HepG2 (cell line): ENCODE measurements around the gene NOVA2. TPM values are rescaled to one million over a fixed set of nuclear protein-coding genes. Genes with fewer than 3 reads are reported as not detected.

ENCODE experiments used
- ATF3 ChIP-seq: sonication (generic); formaldehyde crosslinking; IDR thresholded peaks from 2 replicates; pipeline ENCODE4 v1.4.0; 2020; ENCODE audit warnings: missing genetic modification reagents
- CHD2 ChIP-seq: IDR thresholded peaks from 2 replicates; pipeline ENCODE4 v1.6.1; 2011; ENCODE audit warnings: low read depth, low read length, improper control_type of control experiment
- DZIP1 ChIP-seq: sonication (generic); formaldehyde crosslinking; IDR thresholded peaks from 2 replicates; pipeline ENCODE4 v1.5.0; 2020; ENCODE audit warnings: mild to moderate bottlenecking, missing genetic modification reagents
- FOXP4 ChIP-seq: sonication (generic); formaldehyde crosslinking; IDR thresholded peaks from 2 replicates; pipeline ENCODE4 v1.4.0; 2020; ENCODE audit warnings: missing genetic modification reagents
- GPBP1L1 ChIP-seq: sonication (generic); formaldehyde crosslinking; IDR thresholded peaks from 2 replicates; pipeline ENCODE4 v1.5.0; 2020; ENCODE audit warnings: mild to moderate bottlenecking, missing genetic modification reagents
- IRF2 ChIP-seq: IDR thresholded peaks from 2 replicates; pipeline ENCODE4 v1.6.1; 2018; ENCODE audit warnings: missing genetic modification reagents, missing compliant biosample characterization
- KLF15 ChIP-seq: sonication (generic); formaldehyde crosslinking; IDR thresholded peaks from 2 replicates; pipeline ENCODE4 v1.8.1; 2023; ENCODE audit warnings: borderline replicate concordance, mild to moderate bottlenecking, inconsistent platforms, missing genetic modification reagents, mixed read lengths
- MEIS1 ChIP-seq: sonication (generic); formaldehyde crosslinking; IDR thresholded peaks from 2 replicates; pipeline ENCODE4 v1.9.0; 2021; ENCODE audit warnings: mild to moderate bottlenecking, missing genetic modification reagents, moderate library complexity, borderline replicate concordance
- NR0B2 ChIP-seq: sonication (generic); formaldehyde crosslinking; IDR thresholded peaks from 2 replicates; pipeline ENCODE4 v1.4.0; 2020; ENCODE audit warnings: mild to moderate bottlenecking, missing genetic modification reagents
- RARA ChIP-seq: IDR thresholded peaks from 2 replicates; pipeline ENCODE4 v1.6.1; 2016; ENCODE audit warnings: missing genetic modification reagents, missing compliant biosample characterization
- SALL1 ChIP-seq: sonication (generic); formaldehyde crosslinking; IDR thresholded peaks from 2 replicates; pipeline ENCODE4 v1.8.0; 2022; ENCODE audit warnings: mild to moderate bottlenecking, missing genetic modification reagents
- TSC22D2 ChIP-seq: sonication (generic); formaldehyde crosslinking; IDR thresholded peaks from 2 replicates; pipeline ENCODE4 v1.5.1; 2020; ENCODE audit warnings: missing genetic modification reagents, mild to moderate bottlenecking, borderline replicate concordance
- XRCC5 ChIP-seq: fragments of 200-400 bp; formaldehyde crosslinking; optimal IDR thresholded peaks from 2 replicates; pipeline ENCODE3; 2017; ENCODE audit warnings: mild to moderate bottlenecking, low read length
- ZC3H4 ChIP-seq: sonication (generic); formaldehyde crosslinking; IDR thresholded peaks from 2 replicates; pipeline ENCODE4 v1.4.0; 2020; ENCODE audit warnings: missing genetic modification reagents, borderline replicate concordance
- ZGPAT ChIP-seq: IDR thresholded peaks from 2 replicates; pipeline ENCODE4 v1.6.1; 2016; ENCODE audit warnings: mild to moderate bottlenecking
- ZNF124 ChIP-seq: sonication (generic); formaldehyde crosslinking; IDR thresholded peaks from 2 replicates; pipeline ENCODE4 v1.4.0; 2020; ENCODE audit warnings: missing genetic modification reagents
- ZNF251 ChIP-seq: sonication (generic); formaldehyde crosslinking; IDR thresholded peaks from 2 replicates; pipeline ENCODE4 v1.9.0; 2021; ENCODE audit warnings: mild to moderate bottlenecking, missing genetic modification reagents
- ZNF260 ChIP-seq: sonication (generic); formaldehyde crosslinking; IDR thresholded peaks from 2 replicates; pipeline ENCODE4 v1.4.0; 2020; ENCODE audit warnings: missing genetic modification reagents, low read depth, mild to moderate bottlenecking, borderline replicate concordance
- ZNF672 ChIP-seq: sonication (generic); formaldehyde crosslinking; IDR thresholded peaks from 2 replicates; pipeline ENCODE4 v1.8.1; 2022; ENCODE audit warnings: missing genetic modification reagents
- ZNF720 ChIP-seq: sonication (generic); formaldehyde crosslinking; IDR thresholded peaks from 2 replicates; pipeline ENCODE4 v1.4.0; 2020; ENCODE audit warnings: missing genetic modification reagents
- polyA plus RNA-seq, 8 experiments: library from polyadenylated mRNA; depleted of rRNA in 3 of 8; stranded (reverse) in 7 of 8; unstranded in 1 of 8; fragments of >200 nt; fragmentation: Illumina TruSeq in 4 of 8; extraction: Trizol in 4 of 8; gene quantifications; 2 replicates each; pipeline versions ENCODE4 v1.2.1 to v1.2.3, GENCODE V29; 2011 to 2016; ENCODE audit warnings: low read depth in 4 of 8, missing spikeins in 1 of 8, mixed read lengths in 1 of 8; ENCODE audit not compliant: insufficient read depth in 1 of 8
- total RNA-seq, 5 experiments: library from RNA; depleted of rRNA; stranded (reverse); fragments of >200 nt; fragmentation: Illumina TruSeq; extraction: Trizol; gene quantifications; 2 replicates each; pipeline ENCODE4 v1.2.3, GENCODE V29; 2016; ENCODE audit warnings: low read depth in 1 of 5

The NOVA2 gene
- total and polyA plus RNA-seq, 2 of the 13 experiments (the other 11 are each of a cell fraction or from before 2014, with no cell fraction given), result not detected

- TF ChIP-seq KLF15 (0 out of 2 replicates have a peak, but pooled peaks have one; percentile 68), ZNF260 (CRISPR knock-in tag) (no peak), DZIP1 (CRISPR knock-in tag) (no peak), ZGPAT (CRISPR knock-in tag) (0 out of 2 replicates have a peak, but pooled peaks have one; percentile 24), ATF3 (CRISPR knock-in tag) (no peak; the same call in 1 of the 2 replicates), SALL1 (CRISPR knock-in tag) (peak; percentile 49), GPBP1L1 (CRISPR knock-in tag) (no peak), ZNF720 (no peak), NR0B2 (CRISPR knock-in tag) (no peak), FOXP4 (peak; percentile 57; the same call in 1 of the 2 replicates), MEIS1 (CRISPR knock-in tag) (no peak), ZNF251 (CRISPR knock-in tag) (no peak), XRCC5 (peak; percentile 30), CHD2 (no peak), IRF2 (CRISPR knock-in tag) (peak; percentile 84), TSC22D2 (CRISPR knock-in tag) (0 out of 2 replicates have a peak, but pooled peaks have one; percentile 46), RARA (CRISPR knock-in tag) (no peak), ZC3H4 (no peak), ZNF672 (no peak), ZNF124 (peak; percentile 30; the same call in 1 of the 2 replicates)
Observed at GRCh38 chr19:45886427-45887199, 87.1 kb downstream of the NOVA2 start (continued).
